ENCODE data around the gene NLGN1.

NLGN1 gene

DNA sequence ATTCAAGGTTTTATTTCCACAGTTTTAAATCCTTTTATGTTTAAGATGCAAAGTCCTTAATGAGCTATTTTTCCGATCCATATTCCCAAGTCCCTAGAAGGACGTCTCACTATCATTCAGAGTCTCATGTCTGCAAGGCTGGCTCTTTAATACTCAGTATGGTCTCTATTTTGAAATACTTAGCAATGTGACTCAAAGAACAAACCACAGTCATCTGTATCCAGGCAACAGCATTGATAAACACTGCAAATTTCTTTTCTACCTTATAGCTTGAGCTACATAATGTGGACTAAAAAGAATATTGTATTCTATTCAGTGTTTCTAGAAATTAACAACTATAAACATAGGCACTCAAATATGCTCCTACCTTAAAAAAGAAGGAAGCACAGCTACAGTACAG is 873.3 kb downstream of the NLGN1 start:
- H3K4me3 ChIP-seq (ENCODE audit: control insufficient read depth, low read depth, low read length) = no peak overlapping the region
- TF ChIP-seq, protein P1, sequence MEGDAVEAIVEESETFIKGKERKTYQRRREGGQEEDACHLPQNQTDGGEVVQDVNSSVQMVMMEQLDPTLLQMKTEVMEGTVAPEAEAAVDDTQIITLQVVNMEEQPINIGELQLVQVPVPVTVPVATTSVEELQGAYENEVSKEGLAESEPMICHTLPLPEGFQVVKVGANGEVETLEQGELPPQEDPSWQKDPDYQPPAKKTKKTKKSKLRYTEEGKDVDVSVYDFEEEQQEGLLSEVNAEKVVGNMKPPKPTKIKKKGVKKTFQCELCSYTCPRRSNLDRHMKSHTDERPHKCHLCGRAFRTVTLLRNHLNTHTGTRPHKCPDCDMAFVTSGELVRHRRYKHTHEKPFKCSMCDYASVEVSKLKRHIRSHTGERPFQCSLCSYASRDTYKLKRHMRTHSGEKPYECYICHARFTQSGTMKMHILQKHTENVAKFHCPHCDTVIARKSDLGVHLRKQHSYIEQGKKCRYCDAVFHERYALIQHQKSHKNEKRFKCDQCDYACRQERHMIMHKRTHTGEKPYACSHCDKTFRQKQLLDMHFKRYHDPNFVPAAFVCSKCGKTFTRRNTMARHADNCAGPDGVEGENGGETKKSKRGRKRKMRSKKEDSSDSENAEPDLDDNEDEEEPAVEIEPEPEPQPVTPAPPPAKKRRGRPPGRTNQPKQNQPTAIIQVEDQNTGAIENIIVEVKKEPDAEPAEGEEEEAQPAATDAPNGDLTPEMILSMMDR (conservative IDR thresholded peaks at IDR 0.05; ENCODE audit: control insufficient read depth, insufficient read depth, low read depth, low read length) = no peak
- DNase-seq (ENCODE audit: low read depth) = peak; percentile 73

DNA sequence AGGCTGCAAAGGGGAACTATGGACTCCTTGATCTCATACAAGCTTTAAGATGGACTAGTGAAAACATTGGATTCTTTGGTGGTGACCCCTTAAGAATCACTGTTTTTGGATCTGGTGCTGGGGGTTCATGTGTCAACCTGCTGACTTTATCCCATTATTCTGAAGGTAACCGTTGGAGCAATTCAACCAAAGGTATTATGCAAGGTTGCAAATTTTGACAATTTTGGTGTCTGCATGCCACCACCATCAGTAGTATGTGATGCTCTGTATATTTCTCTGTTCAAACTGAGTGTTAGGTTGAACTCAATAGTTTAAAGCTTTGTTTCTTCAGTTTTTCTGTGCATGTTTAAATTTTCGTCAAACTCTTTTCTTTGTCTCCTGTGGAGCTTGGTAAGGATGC is 877.8 kb downstream of the NLGN1 start:
- TF ChIP-seq, protein P1 (conservative IDR thresholded peaks at IDR 0.05; ENCODE audit: control insufficient read depth, insufficient read depth, low read depth, low read length) = no peak
- no peak for DNase-seq (ENCODE audit: low read depth)
- no peak overlapping the region for H3K4me3 ChIP-seq (ENCODE audit: control insufficient read depth, low read depth, low read length)

DNA sequence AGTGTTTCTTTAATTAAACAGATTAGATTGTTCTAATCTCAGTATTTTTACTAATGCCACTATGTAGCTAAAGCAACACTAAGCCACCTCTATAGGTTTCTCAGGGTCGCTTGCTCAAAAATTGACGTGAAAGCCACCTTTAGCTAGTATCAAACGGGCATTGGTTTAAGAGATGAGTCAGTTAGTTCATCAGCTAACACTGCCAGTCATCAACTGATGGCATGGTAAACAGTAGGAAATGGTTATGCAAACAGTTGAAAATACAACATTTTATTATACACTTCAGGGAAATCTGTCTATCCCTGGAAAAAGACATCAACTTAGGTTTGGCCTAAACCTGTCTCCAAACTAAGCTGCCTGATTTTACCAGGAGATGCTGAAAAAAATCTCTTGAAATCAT is 879.3 kb downstream of the NLGN1 start:
- TF ChIP-seq, protein P1 (conservative IDR thresholded peaks at IDR 0.05; ENCODE audit: control insufficient read depth, insufficient read depth, low read depth, low read length) = no peak
- no peak overlapping the region for H3K4me3 ChIP-seq (ENCODE audit: control insufficient read depth, low read depth, low read length)
- no peak for DNase-seq (ENCODE audit: low read depth)

DNA sequence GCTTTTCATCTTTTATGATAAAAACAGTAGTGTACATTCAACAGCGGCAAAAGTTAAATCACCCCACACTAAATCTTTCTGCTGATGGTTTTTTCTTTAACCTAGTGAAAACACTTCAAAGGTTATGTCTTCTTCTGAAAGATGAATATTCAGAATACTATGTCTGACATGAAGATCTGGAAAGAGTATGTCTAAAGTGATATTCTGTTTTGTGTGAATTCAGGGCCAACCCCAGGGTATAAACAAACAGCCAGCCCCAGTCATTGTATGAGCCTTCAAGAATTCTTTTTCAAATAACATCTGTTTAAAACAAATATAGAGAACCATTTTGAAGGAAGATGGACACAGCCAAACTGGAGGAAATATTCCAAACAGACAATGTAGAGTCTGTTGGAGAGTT is 880.5 kb downstream of the NLGN1 start:
- TF ChIP-seq, protein P1 (conservative IDR thresholded peaks at IDR 0.05; ENCODE audit: control insufficient read depth, insufficient read depth, low read depth, low read length) = no peak
- no peak overlapping the region for H3K4me3 ChIP-seq (ENCODE audit: control insufficient read depth, low read depth, low read length)
- no peak for DNase-seq (ENCODE audit: low read depth)

DNA sequence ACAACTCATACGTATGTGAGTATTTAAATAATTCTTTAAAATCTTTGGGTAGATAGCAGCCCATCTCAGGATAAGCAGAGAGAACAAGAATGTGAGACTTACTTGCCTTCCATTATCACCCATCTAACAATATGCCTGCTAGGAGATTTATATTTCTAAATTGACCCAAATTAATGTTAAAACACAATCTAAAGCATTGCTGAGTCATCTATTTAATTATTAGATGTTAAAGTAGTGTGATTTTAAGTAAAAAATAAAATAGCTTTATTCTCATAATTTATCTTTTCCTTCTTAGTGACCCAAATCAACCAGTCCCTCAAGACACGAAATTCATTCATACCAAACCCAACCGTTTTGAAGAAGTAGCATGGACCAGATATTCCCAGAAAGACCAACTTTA is 882.6 kb downstream of the NLGN1 start:
- DNase-seq (ENCODE audit: low read depth) = no peak
- TF ChIP-seq, protein P1 (conservative IDR thresholded peaks at IDR 0.05; ENCODE audit: control insufficient read depth, insufficient read depth, low read depth, low read length) = no peak
- no peak overlapping the region for H3K4me3 ChIP-seq (ENCODE audit: control insufficient read depth, low read depth, low read length)

DNA sequence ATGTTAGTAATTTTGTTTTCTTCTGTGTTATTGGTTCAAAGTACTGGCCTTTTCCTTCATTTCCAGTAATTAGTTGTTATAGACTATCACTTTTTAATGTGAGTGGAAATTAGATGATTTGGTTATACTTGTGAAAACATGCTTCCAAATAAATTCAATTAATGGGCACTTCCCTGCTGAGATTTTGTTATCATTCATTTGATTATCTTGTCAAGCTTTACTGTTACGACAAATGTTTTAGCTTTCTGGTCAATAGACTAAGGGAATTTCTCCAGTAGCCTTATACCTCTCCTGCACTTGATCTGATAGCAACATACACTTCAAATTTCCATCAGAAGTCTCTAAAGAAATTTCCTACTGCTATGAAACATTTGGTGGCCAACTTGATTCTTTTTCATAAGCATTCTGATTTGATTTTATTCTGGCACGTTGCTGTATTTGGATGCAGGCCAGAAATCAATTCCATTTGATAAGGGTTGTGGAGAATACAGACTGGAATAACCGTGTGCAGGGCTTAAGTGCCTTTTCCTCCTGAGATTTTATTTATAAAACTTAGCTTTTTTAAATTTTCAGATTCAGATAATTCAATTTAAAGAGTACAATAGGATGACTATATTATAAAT is 887.8 kb downstream of the NLGN1 start:
- no peak overlapping the region for H3K4me3 ChIP-seq (ENCODE audit: control insufficient read depth, low read depth, low read length)
- TF ChIP-seq, protein P1 (conservative IDR thresholded peaks at IDR 0.05; ENCODE audit: control insufficient read depth, insufficient read depth, low read depth, low read length) = no peak
- no peak for DNase-seq (ENCODE audit: low read depth)

DNA sequence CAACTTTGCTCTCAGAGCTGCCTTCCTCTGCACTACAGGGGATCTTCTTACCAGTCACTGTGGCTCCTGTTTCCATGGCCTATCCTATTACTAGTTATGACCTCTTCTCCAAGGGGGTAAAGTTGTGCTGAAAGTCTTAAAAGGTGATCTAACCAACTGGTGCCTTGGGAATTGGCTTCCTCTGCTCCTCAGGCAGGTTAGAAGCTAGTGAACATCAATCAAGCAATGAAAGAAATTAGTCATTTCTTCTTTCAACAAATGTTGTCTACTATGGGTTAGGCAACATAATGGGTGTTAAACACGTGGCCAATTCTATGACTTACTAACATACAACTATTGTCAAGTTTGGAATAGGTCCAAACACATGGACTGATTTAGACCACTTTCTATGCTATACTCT is 890.2 kb downstream of the NLGN1 start:
- TF ChIP-seq, protein P1 (conservative IDR thresholded peaks at IDR 0.05; ENCODE audit: control insufficient read depth, insufficient read depth, low read depth, low read length) = no peak
- no peak overlapping the region for H3K4me3 ChIP-seq (ENCODE audit: control insufficient read depth, low read depth, low read length)

More for the DNA sequence above, 890.2 kb downstream of the NLGN1 start:
- DNase-seq (ENCODE audit: low read depth) = peak; percentile 73
